ENCODE results near the gene TMBIM6. TPM values are rescaled to one million over a fixed set of nuclear protein-coding genes. Genes with fewer than 3 reads are reported as not detected.
A peak's percentile ranks its signal among the peaks of the same experiment; 100 is the strongest.

The TMBIM6 gene
- total RNA-seq, 4 donors from 2014 or later = 228 to 395 (median 322) TPM

- TF ChIP-seq POLR2AphosphoS5 (IDR thresholded peaks at IDR 0.05) = no peak
- H3K27me3 ChIP-seq = no peaks in the 10 kb centered on the region
- no peak overlapping the region for H3K4me3 ChIP-seq
- no peak for DNase-seq (ENCODE audit: extremely low spot score)
- intact Hi-C loops (cut with DNase I) = no loop called here
- peaks cover 33 to 78% (median 66%) of the 10 kb centered on the region in 4 donors for H3K36me3 ChIP-seq
- H3K4me1 ChIP-seq = peaks cover 29 to 36% (median 32%) of the 10 kb centered on the region in 4 donors
- H3K27ac ChIP-seq (replicated peaks in 1 of 4) = no peak overlapping the region
- no peaks in the 10 kb centered on the region for H3K9me3 ChIP-seq
- 85% methylated on average over 10 of the region's 10 CpGs for WGBS
These were observed 63.5 kb downstream of the TMBIM6 start for GRCh38 chr12:49804821-49805220.

GRCh38 chr12:49805409-49805808 lies 64.1 kb downstream of the TMBIM6 start:
- no peak for TF ChIP-seq CTCF (IDR thresholded peaks at IDR 0.05)
- TF ChIP-seq POLR2AphosphoS5 (IDR thresholded peaks at IDR 0.05) = no peak
- no peak for TF ChIP-seq POLR2A (IDR thresholded peaks at IDR 0.05; ENCODE audit: low read depth)
- TF ChIP-seq EP300 (IDR thresholded peaks at IDR 0.05) = no peak
- Histone ChIP-seq H3K9me3 (no peaks in the 10 kb centered on the region), H3K27ac (replicated peaks in 1 of 4) (no peak overlapping the region), H3K36me3 (peaks cover 33 to 72% (median 60%) of the 10 kb centered on the region in 4 donors), H3K27me3 (no peaks in the 10 kb centered on the region), H3K4me1 (peaks cover 35 to 42% (median 38%) of the 10 kb centered on the region in 4 donors), H3K4me3 (no peak overlapping the region)
- 89% methylated on average over 5 of the region's 5 CpGs for WGBS
- intact Hi-C loops (cut with DNase I) = no loop called here
- no peak for DNase-seq (ENCODE audit: extremely low spot score)

GRCh38 chr12:49806321-49806813 lies 65.0 kb downstream of the TMBIM6 start:
- no peak overlapping the region for H3K27ac ChIP-seq (replicated peaks in 1 of 4)
- peaks cover 26 to 62% (median 50%) of the 10 kb centered on the region in 4 donors for H3K36me3 ChIP-seq
- intact Hi-C loops (cut with DNase I) = no loop called here
- no peaks in the 10 kb centered on the region for H3K27me3 ChIP-seq
- TF ChIP-seq CTCF (IDR thresholded peaks at IDR 0.05) (no peak), EP300 (IDR thresholded peaks at IDR 0.05) (no peak), POLR2A (IDR thresholded peaks at IDR 0.05; ENCODE audit: low read depth) (no peak), POLR2AphosphoS5 (IDR thresholded peaks at IDR 0.05) (no peak)
- H3K4me1 ChIP-seq = peaks cover 33 to 50% (median 45%) of the 10 kb centered on the region in 4 donors
- no peaks in the 10 kb centered on the region for H3K9me3 ChIP-seq
- H3K4me3 ChIP-seq = no peak overlapping the region
- WGBS = 88% methylated on average over 7 of the region's 7 CpGs
- no peak for DNase-seq (ENCODE audit: extremely low spot score)

GRCh38 chr12:49806877-49807276 lies 65.5 kb downstream of the TMBIM6 start:
- H3K27ac ChIP-seq (replicated peaks in 1 of 4) = no peak overlapping the region
- 90% methylated on average over 7 of the region's 7 CpGs for WGBS
- no peak for DNase-seq (ENCODE audit: extremely low spot score)
- H3K4me3 ChIP-seq = no peak overlapping the region
- peaks cover 29 to 51% (median 46%) of the 10 kb centered on the region in 4 donors for H3K4me1 ChIP-seq
- peaks cover 22 to 57% (median 46%) of the 10 kb centered on the region in 4 donors for H3K36me3 ChIP-seq
- no peaks in the 10 kb centered on the region for H3K27me3 ChIP-seq
- TF ChIP-seq POLR2A (IDR thresholded peaks at IDR 0.05; ENCODE audit: low read depth) (no peak), POLR2AphosphoS5 (IDR thresholded peaks at IDR 0.05) (no peak), EP300 (IDR thresholded peaks at IDR 0.05) (no peak), CTCF (IDR thresholded peaks at IDR 0.05) (no peak)
- no peaks in the 10 kb centered on the region for H3K9me3 ChIP-seq
- intact Hi-C loops (cut with DNase I) = no loop called here

GRCh38 chr12:49807991-49808580 lies 66.7 kb downstream of the TMBIM6 start:
- Histone ChIP-seq H3K27me3 (no peaks in the 10 kb centered on the region), H3K4me1 (peaks cover 29 to 51% (median 46%) of the 10 kb centered on the region in 4 donors), H3K27ac (replicated peaks in 1 of 4) (peak overlapping the region; percentile 68 to 85 (median 78)), H3K9me3 (no peaks in the 10 kb centered on the region), H3K4me3 (no peak overlapping the region), H3K36me3 (peaks cover 18 to 45% (median 34%) of the 10 kb centered on the region in 4 donors)
- TF ChIP-seq CTCF (IDR thresholded peaks at IDR 0.05) (no peak), EP300 (IDR thresholded peaks at IDR 0.05) (no peak), POLR2A (IDR thresholded peaks at IDR 0.05; ENCODE audit: low read depth) (no peak), POLR2AphosphoS5 (IDR thresholded peaks at IDR 0.05) (no peak)
- no peak for DNase-seq (ENCODE audit: extremely low spot score)
- WGBS = 80% methylated on average over 12 of the region's 12 CpGs
- intact Hi-C loops (cut with DNase I) = no loop called here

Data from esophagus muscularis mucosa (tissue), 4 donors.